SKM-1 (cell line): ENCODE results near the gene TMEM200B.
"Not testable (repeated sequence)": the region's sequence is repeated elsewhere in the genome, so short reads cannot be mapped to it uniquely, and the experiment has no call there.

Experiments
- DNase-seq: peaks from one replicate; lab custom pipeline; 2025; ENCODE audit not compliant: unreplicated experiment; lab: John Stamatoyannopoulos, UW

TMEM200B gene

GRCh38 chr1:29134695-29135028 is 11.0 kb upstream of the TMEM200B start:
- no peak for DNase-seq

- no peak for DNase-seq
Observed at GRCh38 chr1:29133861-29134694, 10.4 kb upstream of the TMEM200B start.

GRCh38 chr1:29131056-29131455 is 7.4 kb upstream of the TMEM200B start:
- DNase-seq = not testable (repeated sequence)

GRCh38 chr1:29129916-29130315 is 6.2 kb upstream of the TMEM200B start:
- DNase-seq = no peak

GRCh38 chr1:29128739-29129138 is 5.0 kb upstream of the TMEM200B start:
- no peak for DNase-seq

GRCh38 chr1:29126198-29126597 is 2.5 kb upstream of the TMEM200B start:
- no peak for DNase-seq

GRCh38 chr1:29125788-29126187 is 2.1 kb upstream of the TMEM200B start:
- DNase-seq = no peak

GRCh38 chr1:29125237-29125641 is 1.5 kb upstream of the TMEM200B start:
- DNase-seq = no peak

GRCh38 chr1:29124366-29125236 is 898 bp upstream of the TMEM200B start:
- DNase-seq = no peak

- DNase-seq = no peak
Observed at GRCh38 chr1:29123053-29123886, 433 bp downstream of the TMEM200B start.

GRCh38 chr1:29122682-29123052 is 1.0 kb downstream of the TMEM200B start:
- DNase-seq = no peak

GRCh38 chr1:29121936-29122681 is 1.6 kb downstream of the TMEM200B start:
- DNase-seq = no peak

GRCh38 chr1:29121516-29121935 is 2.2 kb downstream of the TMEM200B start:
- DNase-seq = no peak

GRCh38 chr1:29120947-29121485 is 2.7 kb downstream of the TMEM200B start:
- DNase-seq = peak; percentile 19

GRCh38 chr1:29120367-29120766 is 3.3 kb downstream of the TMEM200B start:
- DNase-seq = no peak

- no peak for DNase-seq
Observed at GRCh38 chr1:29119121-29119929, 4.4 kb downstream of the TMEM200B start.

- DNase-seq = no peak
Observed at GRCh38 chr1:29117381-29117780, 6.3 kb downstream of the TMEM200B start.

GRCh38 chr1:29114654-29115053 is 9.0 kb downstream of the TMEM200B start:
- DNase-seq = no peak

- DNase-seq = no peak
Observed at GRCh38 chr1:29113413-29114117, 10.1 kb downstream of the TMEM200B start.
